Spleen (tissue), 7 donors: ENCODE measurements around the gene CDK14.

Experiments
- CTCF ChIP-seq, 11 experiments: fragments of 200-600 bp in 7 of 11; fragments of 450-650 bp in 4 of 11; sonication (generic) in 4 of 11; IDR thresholded peaks in 8 of 11; conservative IDR thresholded peaks in 3 of 11; 1 replicate in 7 of 11; 2 replicates in 4 of 11; pipeline versions ENCODE4 v1.4.0 to v1.8.0; 2016 to 2021; ENCODE audit warnings: antibody characterized with exemption in 11 of 11, inconsistent platforms in 4 of 11, mild to moderate bottlenecking in 1 of 11
- POLR2A ChIP-seq, 3 donors: fragments of 450-650 bp; IDR thresholded peaks; one replicate each; pipeline ENCODE4 v1.5.1; 2017; ENCODE audit warnings: antibody characterized with exemption in 3 of 3, mild to moderate bottlenecking in 1 of 3
- donor health status: DM: no; HTN: no; CAD: no; lungs with moderate emphysema.
- donor health status: DM: no; HTN: no; CAD: no.
- donor health status: DM: no; HTN: no; CAD: no.

- TF ChIP-seq CTCF (IDR thresholded peaks at IDR 0.05 in 8 of 11, conservative IDR thresholded peaks at IDR 0.05 in 3 of 11) (no peak), POLR2A (IDR thresholded peaks at IDR 0.05) (no peak)
Measured at GRCh38 chr7:91020636-91021385, 424.7 kb downstream of the CDK14 start.
